ENCODE measurements around the gene HBB. TPM values are rescaled to one million over a fixed set of nuclear protein-coding genes. Genes with fewer than 3 reads are reported as not detected.

The HBB gene
- total RNA-seq, 6 donors from 2014 or later, result 26.2 to 1,949 (median 399) TPM

GRCh38 chr11:5237420-5237819, 10.5 kb upstream of the HBB start:
- TF ChIP-seq POLR2AphosphoS5 (IDR thresholded peaks at IDR 0.05) (no peak), POLR2A (IDR thresholded peaks at IDR 0.05) (no peak), CTCF (IDR thresholded peaks at IDR 0.05) (no peak), EP300 (IDR thresholded peaks at IDR 0.05) (no peak)
- no peak overlapping the region for H3K4me3 ChIP-seq
- H3K4me1 ChIP-seq, result no peaks in the 10 kb centered on the region
- ATAC-seq (ENCODE audit: low FRiP score in 2 of 2), result no peak
- WGBS, 2 donors, result 43 to 90% methylated on average over 2 of the region's 2 CpGs
- no peak overlapping the region for H3K27ac ChIP-seq
- no peak for DNase-seq
- no peaks in the 10 kb centered on the region for H3K36me3 ChIP-seq
- no peaks in the 10 kb centered on the region for H3K27me3 ChIP-seq
- H3K9me3 ChIP-seq, result no peaks in the 10 kb centered on the region

GRCh38 chr11:5235364-5236095, 8.7 kb upstream of the HBB start:
- TF ChIP-seq POLR2AphosphoS5 (IDR thresholded peaks at IDR 0.05), result no peak
- TF ChIP-seq CTCF (IDR thresholded peaks at IDR 0.05), result no peak
- TF ChIP-seq EP300 (IDR thresholded peaks at IDR 0.05), result no peak
- no peak for TF ChIP-seq POLR2A (IDR thresholded peaks at IDR 0.05)
- 87 to 89% methylated on average over 5 of the region's 5 CpGs for WGBS, 2 donors
- no peaks in the 10 kb centered on the region for H3K27me3 ChIP-seq
- H3K4me1 ChIP-seq, result no peaks in the 10 kb centered on the region
- ATAC-seq (ENCODE audit: low FRiP score in 2 of 2), result no peak
- H3K9me3 ChIP-seq, result no peaks in the 10 kb centered on the region
- H3K27ac ChIP-seq, result no peak overlapping the region
- DNase-seq, result no peak
- H3K4me3 ChIP-seq, result no peak overlapping the region
- H3K36me3 ChIP-seq, result no peaks in the 10 kb centered on the region

GRCh38 chr11:5234381-5234834, 7.5 kb upstream of the HBB start, which contains the start of gene HBD:
Gene HBD (minus strand): TSS chr11:5234483. CDS start chr11:5234433, 50 bp downstream.
- H3K4me1 ChIP-seq, result no peaks in the 10 kb centered on the region
- no peak for DNase-seq
- no peaks in the 10 kb centered on the region for H3K36me3 ChIP-seq
- TF ChIP-seq EP300 (IDR thresholded peaks at IDR 0.05) (no peak), CTCF (IDR thresholded peaks at IDR 0.05) (no peak), POLR2A (IDR thresholded peaks at IDR 0.05) (no peak), POLR2AphosphoS5 (IDR thresholded peaks at IDR 0.05) (no peak)
- ATAC-seq (ENCODE audit: low FRiP score in 2 of 2), result no peak
- H3K4me3 ChIP-seq, result no peak within 1 kb of the TSS
- H3K27ac ChIP-seq, result no peak within 1 kb of the TSS
- WGBS, 2 donors, result 22 to 39% methylated on average over 2 of the region's 2 CpGs
- H3K9me3 ChIP-seq, result no peaks in the 10 kb centered on the region
- no peaks in the 10 kb centered on the region for H3K27me3 ChIP-seq

GRCh38 chr11:5233307-5233706, 6.4 kb upstream of the HBB start:
- WGBS, 2 donors, result 88 to 89% methylated on average over 1 of the region's 1 CpG

More at GRCh38 chr11:5233307-5233706, 6.4 kb upstream of the HBB start:
- Histone ChIP-seq H3K9me3 (no peaks in the 10 kb centered on the region), H3K27me3 (no peaks in the 10 kb centered on the region), H3K4me3 (no peak overlapping the region), H3K4me1 (no peaks in the 10 kb centered on the region), H3K27ac (no peak overlapping the region), H3K36me3 (no peaks in the 10 kb centered on the region)
- DNase-seq, result no peak
- no peak for ATAC-seq (ENCODE audit: low FRiP score in 2 of 2)
- TF ChIP-seq POLR2AphosphoS5 (IDR thresholded peaks at IDR 0.05) (no peak), CTCF (IDR thresholded peaks at IDR 0.05) (no peak), EP300 (IDR thresholded peaks at IDR 0.05) (no peak), POLR2A (IDR thresholded peaks at IDR 0.05) (no peak)

Measured in upper lobe of left lung (tissue), 6 donors.